GM10847 (cell line): Measurements from ENCODE around the gene IL1RL2.

Source experiments
- POLR2A ChIP-seq: IDR thresholded peaks from 2 replicates; pipeline ENCODE4 v1.6.1; 2011; ENCODE audit not compliant: insufficient read length; ENCODE audit errors: extremely low read depth

The IL1RL2 gene

DNA sequence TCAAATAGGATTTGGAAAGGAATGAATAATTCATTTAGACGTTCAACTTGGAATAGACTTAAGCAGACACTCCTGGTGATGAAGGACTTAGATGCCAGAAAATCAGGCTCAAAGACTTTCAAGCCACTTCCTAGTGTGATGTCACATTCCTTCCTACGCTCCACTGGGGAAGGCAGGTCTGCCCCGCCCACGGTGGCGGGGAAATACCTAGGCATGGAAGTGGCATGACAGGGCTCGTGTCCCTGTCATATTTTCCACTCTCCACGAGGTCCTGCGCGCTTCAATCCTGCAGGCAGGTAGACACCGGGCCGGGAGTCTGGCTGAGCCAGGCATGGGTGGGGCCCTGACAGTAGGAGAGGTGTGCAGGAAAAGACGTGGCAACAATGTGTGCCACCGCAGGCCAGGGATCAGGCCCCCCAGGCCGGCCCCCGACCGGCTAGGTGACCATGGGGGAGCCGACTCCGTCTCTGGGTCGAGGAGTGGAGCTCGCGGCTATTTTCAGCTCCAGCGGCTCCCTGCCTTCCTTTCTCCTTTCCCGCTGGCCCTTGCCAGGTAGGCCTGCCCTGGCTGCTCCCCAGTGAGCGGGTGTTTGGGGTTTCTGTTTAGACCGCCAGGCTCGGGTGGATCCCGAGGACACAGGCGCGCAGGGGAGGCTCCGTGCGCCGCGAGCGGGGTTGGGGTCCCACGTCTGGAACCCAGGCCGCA, at the start of gene IL1RL2:
TSS of gene IL1RL2 (plus strand) at position 233 of the 705 bp plus-strand sequence. CDS start 845 bp downstream, outside the sequence.
- TF ChIP-seq POLR2A = no peak

DNA sequence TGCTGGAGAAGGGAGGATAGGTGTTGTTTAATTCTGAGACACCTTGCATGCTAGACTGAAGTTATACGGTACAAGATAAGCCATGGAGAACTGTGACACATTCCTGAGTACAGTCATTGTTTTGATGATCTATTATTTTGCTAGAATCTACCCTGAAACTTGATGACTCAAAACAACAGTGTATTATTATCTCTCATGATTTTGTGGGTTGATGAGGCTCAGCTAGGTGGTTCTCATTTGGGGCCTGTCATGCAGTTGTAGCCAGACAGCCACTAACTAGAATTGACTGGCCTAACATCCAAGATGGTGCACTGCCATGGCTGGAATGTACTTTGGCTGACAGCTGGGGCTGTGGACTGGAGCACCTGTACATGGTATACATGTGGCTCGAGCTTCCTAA, 49.7 kb upstream of the IL1RL2 start:
- TF ChIP-seq POLR2A = no peak

DNA sequence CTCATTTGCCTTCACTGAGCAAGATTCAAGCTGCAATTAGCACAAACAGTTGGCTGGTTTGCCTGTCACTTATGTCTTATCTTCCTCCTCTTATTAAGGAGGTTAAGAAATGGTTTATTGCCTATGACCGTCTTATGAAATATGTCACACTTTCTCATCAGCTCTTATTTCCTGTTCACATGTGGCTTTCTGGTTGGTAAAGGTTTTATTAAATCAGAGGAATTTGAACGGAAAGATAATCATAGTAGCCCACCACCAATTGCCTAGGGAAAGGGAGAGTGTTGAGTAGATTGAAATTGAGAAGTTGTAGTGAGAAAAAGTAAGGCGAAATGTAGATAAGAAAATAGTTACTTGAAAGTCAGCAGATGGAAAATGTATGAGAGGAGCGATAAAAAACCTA, 48.5 kb upstream of the IL1RL2 start:
- TF ChIP-seq POLR2A = no peak

DNA sequence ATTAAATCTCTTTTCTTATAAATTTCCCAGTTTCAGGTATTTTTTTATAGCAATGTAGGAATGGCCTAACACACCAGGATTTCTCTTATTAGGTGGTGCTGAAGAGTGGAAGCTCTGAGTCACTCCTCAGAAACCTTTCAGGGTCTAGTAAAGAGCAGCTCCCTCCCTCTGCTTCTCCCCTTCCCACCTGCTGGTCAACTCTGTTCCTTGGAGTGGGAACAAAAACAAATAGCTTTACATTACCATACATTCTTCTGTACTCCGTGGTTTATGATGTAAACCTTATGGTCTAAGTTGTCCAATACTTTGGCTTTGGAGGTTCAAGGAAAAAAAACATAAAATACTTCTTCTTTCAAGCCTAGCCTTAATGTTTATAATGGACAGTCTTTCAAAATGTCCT, 47.0 kb upstream of the IL1RL2 start:
- TF ChIP-seq POLR2A = no peak

DNA sequence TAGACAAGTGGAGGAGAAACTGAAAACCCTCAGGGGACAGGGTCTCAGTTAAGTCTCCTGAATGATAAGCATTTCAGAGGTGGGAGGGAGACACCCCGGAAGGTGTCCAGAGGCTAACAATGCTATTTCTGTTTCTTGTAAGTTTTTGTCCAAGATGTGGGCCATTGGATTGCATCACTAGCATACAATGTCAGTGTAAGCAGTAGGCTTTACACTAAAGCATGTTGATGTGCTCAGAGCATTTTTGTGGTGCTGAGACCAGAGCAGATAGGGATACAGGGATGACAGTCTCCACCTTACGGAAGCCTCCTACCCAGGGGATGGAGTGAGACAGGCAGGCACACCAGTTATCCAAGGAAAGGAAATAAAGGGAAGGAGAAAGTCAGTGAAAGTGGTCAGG, 46.4 kb upstream of the IL1RL2 start:
- no peak for TF ChIP-seq POLR2A

DNA sequence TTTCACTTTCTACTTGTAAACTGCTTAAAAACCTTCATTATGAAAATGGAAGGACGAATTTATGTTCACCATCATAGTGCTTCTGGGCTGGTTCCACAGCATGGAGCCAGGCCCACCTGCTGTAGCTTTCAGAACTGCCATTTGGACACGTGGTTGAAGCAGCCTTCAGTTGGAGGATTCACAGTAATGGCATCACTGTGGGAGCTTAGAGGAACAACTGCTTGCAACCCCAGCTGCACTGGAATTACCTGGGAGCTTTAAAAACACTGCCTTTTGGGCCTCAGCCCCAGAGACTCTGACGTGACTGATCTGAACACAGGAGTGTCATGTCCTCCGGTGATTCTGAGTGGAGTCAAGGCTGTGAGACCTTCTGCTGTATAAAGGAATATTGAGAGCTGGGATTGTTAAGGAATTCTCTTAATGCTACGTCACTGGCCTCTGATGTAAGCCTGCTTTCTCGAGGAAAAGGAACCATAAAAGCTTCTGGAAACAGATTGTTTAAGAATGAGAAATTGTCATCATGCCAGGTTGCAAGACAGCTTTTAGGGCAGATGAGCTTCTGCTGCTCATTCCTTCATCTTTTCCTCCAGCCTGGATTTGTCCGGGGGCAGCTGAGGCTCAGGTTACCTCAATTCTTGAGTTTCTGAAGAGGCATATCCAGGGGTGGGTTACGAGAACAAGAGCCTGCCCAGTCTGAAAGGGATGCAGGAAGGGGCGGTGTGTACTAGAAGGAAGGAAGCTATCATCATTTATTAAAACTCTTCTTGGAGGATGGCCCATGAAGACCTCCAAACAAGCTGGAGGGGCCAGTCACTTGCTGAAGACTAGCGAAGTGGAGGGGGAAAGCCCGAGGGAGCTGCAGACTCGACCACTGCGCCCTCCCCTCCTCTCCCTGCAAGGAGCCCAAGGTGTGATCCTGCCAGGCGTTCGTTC, 45.5 kb upstream of the IL1RL2 start:
- TF ChIP-seq POLR2A = no peak

DNA sequence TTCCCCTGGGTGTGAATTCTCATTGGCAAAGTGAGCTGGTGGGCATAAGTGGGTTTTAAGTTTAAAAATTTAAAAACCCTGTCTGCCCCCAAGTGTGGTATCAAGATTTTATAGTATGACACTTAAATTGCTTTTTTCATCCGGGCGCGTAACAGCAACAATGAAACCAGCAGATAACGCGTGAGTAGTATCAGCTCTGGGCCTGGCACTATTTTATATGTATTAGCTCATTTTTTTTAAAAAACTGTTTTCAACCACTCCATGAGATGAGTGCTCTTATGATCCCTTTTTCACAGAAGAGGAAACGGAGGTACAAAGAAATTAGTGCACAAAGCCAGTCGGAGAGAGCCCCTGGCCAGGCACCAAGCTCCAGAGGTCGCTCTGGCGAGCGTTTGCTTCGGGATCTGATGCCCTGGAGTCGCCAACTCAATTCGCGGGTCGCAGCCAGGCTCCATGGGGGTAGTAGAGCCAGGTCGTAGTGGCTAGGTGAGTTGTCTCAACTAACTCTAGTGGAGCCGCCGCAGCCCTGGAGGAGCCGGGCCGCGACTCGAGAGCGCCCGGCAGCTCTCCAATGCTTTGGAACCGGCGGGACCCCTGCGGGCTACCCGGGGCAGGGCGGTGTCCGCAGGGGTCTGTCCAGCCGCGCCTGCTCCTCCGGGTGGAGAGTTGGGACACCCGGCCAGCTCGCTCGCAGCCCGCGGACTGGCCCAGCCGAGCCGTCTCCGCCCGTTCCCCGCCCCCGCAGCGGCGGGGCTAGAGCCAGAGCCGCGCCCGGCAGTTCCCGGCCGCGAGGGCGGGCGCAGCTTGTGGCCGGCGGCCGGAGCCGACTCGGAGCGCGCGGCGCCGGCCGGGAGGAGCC, 44.6 kb upstream of the IL1RL2 start, which contains the start of gene IL1R1:
TSS of gene IL1R1 (plus strand) at position 777 of the 859 bp plus-strand sequence. CDS start 14,979 bp downstream, outside the sequence.
- TF ChIP-seq POLR2A = no peak

DNA sequence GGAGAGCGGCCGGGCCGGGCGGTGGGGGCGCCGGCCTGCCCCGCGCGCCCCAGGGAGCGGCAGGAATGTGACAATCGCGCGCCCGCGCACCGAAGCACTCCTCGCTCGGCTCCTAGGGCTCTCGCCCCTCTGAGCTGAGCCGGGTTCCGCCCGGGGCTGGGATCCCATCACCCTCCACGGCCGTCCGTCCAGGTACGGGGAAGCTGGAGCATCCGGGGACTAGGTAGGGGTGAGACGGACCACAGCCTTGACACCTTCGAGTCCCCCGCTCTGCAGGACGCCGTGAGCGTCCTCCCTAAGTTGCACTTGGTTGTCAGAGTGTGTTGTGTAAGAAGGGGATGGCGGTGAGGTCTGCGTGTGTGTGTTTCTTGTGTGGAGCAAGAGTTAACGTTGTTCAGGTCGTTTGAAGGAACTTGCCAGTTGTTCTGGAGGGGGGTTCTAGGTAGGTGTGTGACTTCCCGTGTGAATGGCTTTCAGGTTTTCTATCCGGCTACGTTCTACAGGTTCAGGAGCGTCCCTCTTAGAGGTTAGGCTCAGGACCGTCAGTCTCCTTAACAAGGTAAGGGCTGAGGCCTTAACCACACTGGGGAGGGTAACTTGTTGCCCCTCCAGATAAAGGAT, 43.9 kb upstream of the IL1RL2 start:
- no peak for TF ChIP-seq POLR2A

DNA sequence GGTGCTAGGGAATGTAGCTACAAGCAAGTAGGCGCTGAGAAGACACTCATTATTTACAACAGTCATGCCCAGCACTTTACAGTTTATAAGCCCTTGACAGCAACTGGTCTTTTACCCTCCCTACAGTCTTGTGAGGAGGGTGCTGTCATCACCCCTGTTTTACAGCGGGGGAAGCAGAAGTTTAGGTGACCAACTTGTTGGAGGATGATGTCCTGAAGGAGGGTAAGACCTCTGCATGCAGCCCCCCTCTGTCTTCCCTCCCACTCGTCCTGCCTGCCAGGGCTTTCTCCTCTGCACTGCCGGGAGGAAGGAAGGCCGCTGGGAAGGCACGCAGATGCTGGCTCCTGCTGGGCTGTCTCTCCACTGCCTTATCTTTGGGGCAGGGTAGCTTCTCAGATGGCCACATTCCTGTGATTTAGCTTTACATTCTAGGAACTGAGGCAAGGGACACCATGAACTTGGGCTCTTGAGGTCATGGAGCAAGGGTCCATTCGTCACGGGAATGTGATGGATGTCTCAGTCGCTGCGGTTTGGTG, 43.3 kb upstream of the IL1RL2 start:
- TF ChIP-seq POLR2A = no peak

DNA sequence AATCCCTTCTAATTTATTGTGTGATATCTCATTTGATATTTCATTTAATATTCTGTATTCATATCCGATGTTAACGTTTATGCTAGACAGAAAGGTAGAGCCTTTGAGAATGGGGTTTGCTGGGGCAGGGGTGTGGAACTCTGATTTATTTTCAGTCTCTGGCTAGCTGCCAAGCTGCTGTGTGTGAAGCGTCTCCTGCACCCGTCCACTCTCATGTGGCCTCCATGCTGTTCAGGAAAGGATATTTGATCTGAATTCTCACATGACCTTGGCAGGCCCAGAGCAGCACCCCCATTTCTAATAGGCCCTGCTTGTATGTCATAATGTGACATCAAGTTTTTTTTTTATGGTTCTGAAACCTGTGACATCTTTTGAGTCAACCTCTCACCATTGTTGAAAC, 42.7 kb upstream of the IL1RL2 start:
- TF ChIP-seq POLR2A = no peak

DNA sequence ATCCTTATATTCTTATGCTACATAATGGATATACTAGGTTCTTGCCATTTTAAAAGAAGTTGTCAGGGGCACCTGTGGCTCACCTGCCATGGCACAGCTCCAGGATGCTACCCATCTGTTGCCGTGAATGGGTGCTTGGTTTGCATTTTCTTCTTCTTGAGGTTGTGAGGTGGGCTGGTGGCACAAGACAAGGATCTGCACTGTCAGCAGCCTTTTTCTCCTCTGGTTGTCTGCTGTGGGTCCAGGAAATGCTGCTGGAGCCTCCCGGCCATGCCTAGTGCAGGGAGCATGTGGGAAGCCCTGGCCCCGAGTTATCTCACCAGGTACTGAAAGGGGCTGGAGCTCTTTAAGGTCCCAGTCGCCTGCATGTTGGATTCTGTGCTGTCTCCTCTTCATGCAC, 41.7 kb upstream of the IL1RL2 start:
- no peak for TF ChIP-seq POLR2A

DNA sequence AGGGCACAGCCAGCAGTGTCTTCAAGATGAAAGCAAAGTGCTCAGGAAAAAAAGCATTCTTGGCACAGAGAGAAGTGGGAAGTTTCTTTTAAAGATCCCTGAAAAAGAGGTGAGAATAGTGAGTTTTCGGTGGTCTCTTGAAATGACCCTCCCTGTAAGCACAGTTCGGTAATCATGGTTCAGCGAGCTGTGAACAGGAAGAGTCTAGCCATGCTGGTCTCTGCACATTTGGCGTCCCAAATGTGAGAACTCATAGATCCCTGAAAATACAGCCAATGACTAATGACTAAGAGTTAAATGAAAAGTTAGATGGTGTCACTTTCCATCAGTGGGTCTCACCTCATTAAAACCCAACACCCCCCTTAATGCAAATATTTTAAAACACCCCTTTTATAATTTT, 40.9 kb upstream of the IL1RL2 start:
- TF ChIP-seq POLR2A = no peak

DNA sequence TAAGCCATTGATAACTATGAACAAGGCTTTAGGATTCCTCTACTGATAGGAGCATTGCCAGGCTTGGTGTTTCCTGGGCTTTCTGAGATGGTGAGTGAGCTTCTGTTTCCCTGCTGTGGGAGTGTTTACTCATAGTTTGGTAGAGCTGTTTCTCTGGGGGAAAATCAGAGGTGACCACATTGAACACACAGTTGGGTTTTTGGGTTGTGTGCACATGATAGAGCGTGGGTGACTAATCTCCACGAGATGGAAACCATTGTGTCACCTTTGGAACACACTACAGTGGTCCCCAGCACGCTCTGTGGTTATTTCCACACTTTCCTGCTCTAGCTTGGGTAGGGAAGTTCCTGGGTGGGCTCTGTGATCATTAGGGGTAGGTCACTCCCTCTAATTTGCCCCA, 38.9 kb upstream of the IL1RL2 start:
- TF ChIP-seq POLR2A = no peak

DNA sequence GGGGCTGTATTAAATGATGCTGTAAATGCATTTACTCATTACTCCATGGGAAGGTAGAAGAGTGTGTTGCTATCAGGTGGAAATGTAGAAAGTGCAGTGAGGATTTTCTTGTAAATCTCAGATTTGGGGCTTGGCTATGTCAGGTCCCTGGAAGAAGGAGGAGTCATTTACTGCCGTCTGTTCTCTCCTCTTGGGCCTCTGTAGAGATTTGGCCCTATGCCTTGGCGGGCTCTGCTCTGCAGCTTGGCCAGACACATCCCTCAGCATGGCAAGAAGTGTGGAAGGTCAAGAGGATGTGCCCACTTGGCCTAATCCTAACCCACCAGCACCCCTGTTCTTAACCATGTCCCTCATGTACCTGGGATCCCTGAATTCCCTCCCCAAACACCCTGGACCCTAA, 37.6 kb upstream of the IL1RL2 start:
- TF ChIP-seq POLR2A = no peak

DNA sequence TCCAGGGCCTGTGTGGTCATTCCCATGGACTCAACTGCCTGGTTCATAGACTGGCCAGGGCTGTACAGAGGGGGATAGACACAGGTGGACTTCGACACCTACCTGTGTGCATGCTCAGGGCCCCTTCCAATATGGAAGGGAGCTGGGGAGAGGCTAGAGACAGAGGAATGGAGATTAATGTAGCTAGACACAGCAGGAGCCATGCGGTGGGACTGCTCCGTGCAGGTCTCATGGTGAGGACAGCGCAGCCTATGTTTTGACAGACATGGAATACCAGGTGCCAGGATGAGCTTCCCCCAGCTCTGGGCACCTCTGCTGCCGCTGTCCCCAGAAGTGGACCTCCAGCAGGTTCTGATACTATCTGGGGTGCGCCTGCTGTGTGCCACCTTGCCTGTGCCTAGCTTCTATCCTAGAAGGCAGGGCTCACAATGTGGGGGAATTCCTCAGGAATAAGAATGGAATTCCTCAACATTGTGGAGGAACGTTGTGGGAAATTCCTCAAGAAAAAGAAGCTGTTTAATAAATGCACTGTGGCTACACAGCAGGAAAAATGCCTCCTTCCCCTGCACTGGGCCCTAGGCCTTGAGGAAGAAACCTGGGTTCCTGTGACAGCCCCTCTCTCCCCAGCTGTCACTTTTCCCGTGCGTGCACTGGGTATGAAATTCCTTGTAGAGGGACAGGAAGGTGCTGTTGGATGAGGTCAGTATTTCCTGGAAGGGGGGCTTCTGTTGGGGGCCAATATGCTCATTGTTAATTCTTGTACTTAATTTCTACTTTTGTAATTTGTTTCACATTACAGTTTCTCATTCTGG, 37.0 kb upstream of the IL1RL2 start:
- no peak for TF ChIP-seq POLR2A
